Measurements from ENCODE around the gene KIFAP3.

DNA sequence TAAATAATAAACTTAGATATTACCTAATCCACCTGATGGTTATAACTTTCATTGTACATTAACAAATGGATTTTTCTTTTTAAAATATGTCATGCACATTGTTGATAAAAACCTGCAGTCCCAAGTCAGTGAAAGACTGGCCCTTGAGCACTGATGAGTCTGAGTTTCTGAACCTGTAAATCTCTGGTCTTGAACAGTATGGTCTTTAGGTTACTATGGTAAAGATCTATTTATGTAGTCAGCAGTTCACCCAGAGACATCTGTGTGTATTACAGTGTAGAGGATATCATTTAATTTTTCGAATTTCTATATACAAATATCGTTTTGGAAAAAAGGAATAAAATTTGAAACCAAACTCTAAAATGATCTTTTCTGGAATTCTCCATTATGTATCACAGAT is 150.4 kb downstream of the KIFAP3 start:
- no peak for TF ChIP-seq EP300 (IDR thresholded peaks at IDR 0.05; ENCODE audit: borderline replicate concordance)
- TF ChIP-seq CREB1 (IDR thresholded peaks at IDR 0.05; ENCODE audit: low read depth), result no peak

Measured in Ishikawa (cell line).